WTC11 (cell line): ENCODE data around the gene HNF1A. TPM values are rescaled to one million over a fixed set of nuclear protein-coding genes. Genes with fewer than 3 reads are reported as not detected.

Experiments
- ATAC-seq: fragments of 200-7000 bp; cut with Tn5 transposase; 2 replicates; pipeline ENCODE4 v1.10.0; 2021; ENCODE audit warnings: mild to moderate bottlenecking, moderate library complexity
- CTCF ChIA-PET: fragments of 300-600 bp; sonication (Branson Sonifier 250); formaldehyde crosslinking; loops from one replicate; lab custom pipeline; 2021; ENCODE audit warnings: antibody characterized with exemption; lab: Charles Lee
- POLR2A ChIA-PET: fragments of 350-600 bp; sonication (Branson Sonifier 250); formaldehyde crosslinking; loops from one replicate; lab custom pipeline; 2021; ENCODE audit warnings: antibody characterized with exemption; lab: Charles Lee
- DNase-seq: peaks from one replicate; pipeline ENCODE4 v3.0.0; 2021; ENCODE audit warnings: low spot score
- H3K27ac Mint-ChIP-seq: 2 replicates; pipeline ENCODE4 v1.8.0; 2021; ENCODE audit warnings: mixed read lengths
- H3K27me3 Mint-ChIP-seq: 2 replicates; pipeline ENCODE4 v1.8.0; 2021; ENCODE audit warnings: low read depth, mild to moderate bottlenecking, moderate library complexity, mixed read lengths
- H3K36me3 Mint-ChIP-seq: 2 replicates; pipeline ENCODE4 v1.8.0; 2021; ENCODE audit warnings: mixed read lengths
- H3K4me1 Mint-ChIP-seq: 2 replicates; pipeline ENCODE4 v1.8.0; 2022; ENCODE audit warnings: mixed read lengths
- H3K4me3 Mint-ChIP-seq: 2 replicates; pipeline ENCODE4 v1.8.0; 2021; ENCODE audit warnings: mild to moderate bottlenecking, moderate library complexity, mixed read lengths
- H3K9me3 Mint-ChIP-seq: 2 replicates; pipeline ENCODE4 v1.8.0; 2021; ENCODE audit warnings: mixed read lengths
- ARID4B ChIP-seq: sonication (generic); formaldehyde crosslinking; IDR thresholded peaks from 2 replicates; pipeline ENCODE4 v1.8.0; 2023; ENCODE audit warnings: missing genetic modification reagents, mild to moderate bottlenecking, borderline replicate concordance
- CTCF ChIP-seq: fragments of 200-600 bp; IDR thresholded peaks from 2 replicates; pipeline ENCODE4 v1.8.0; 2022; ENCODE audit warnings: antibody characterized with exemption
- FOXK1 ChIP-seq: sonication (generic); formaldehyde crosslinking; IDR thresholded peaks from 2 replicates; pipeline ENCODE4 v1.8.0; 2022; ENCODE audit warnings: mild to moderate bottlenecking, moderate library complexity, missing genetic modification reagents
- GABPB1 ChIP-seq: sonication (generic); formaldehyde crosslinking; IDR thresholded peaks from 2 replicates; pipeline ENCODE4 v1.8.1; 2023; ENCODE audit warnings: mild to moderate bottlenecking, missing genetic modification reagents
- MXD4 ChIP-seq: fragments of 250-450 bp; sonication (Bioruptor Pico); IDR thresholded peaks from 2 replicates; pipeline ENCODE4 v1.8.0; 2021; ENCODE audit warnings: mild to moderate bottlenecking, moderate library complexity, borderline replicate concordance
- NFYB ChIP-seq: sonication (generic); formaldehyde crosslinking; conservative IDR thresholded peaks from 2 replicates; pipeline ENCODE4 v1.8.0; 2022; ENCODE audit warnings: low read depth, missing genetic modification reagents
- NR2C2 ChIP-seq: sonication (generic); formaldehyde crosslinking; IDR thresholded peaks from 2 replicates; pipeline ENCODE4 v1.8.0; 2022; ENCODE audit warnings: mild to moderate bottlenecking, missing genetic modification reagents
- NR3C1 ChIP-seq: sonication (generic); formaldehyde crosslinking; conservative IDR thresholded peaks from 2 replicates; pipeline ENCODE4 v1.8.1; 2023; ENCODE audit warnings: low read depth, mild to moderate bottlenecking, missing genetic modification reagents
- PREB ChIP-seq: sonication (generic); formaldehyde crosslinking; IDR thresholded peaks from 2 replicates; pipeline ENCODE4 v1.8.1; 2022; ENCODE audit warnings: mild to moderate bottlenecking, missing genetic modification reagents, moderate library complexity, borderline replicate concordance
- RORB ChIP-seq: fragments of 250-450 bp; sonication (Bioruptor Pico); IDR thresholded peaks from 2 replicates; pipeline ENCODE4 v1.9.0; 2021; ENCODE audit warnings: mild to moderate bottlenecking
- STAT6 ChIP-seq: sonication (generic); formaldehyde crosslinking; conservative IDR thresholded peaks from 2 replicates; pipeline ENCODE4 v1.8.1; 2023; ENCODE audit warnings: mild to moderate bottlenecking, low read depth, missing genetic modification reagents, moderate library complexity
- ZNF281 ChIP-seq: sonication (generic); formaldehyde crosslinking; IDR thresholded peaks from 2 replicates; pipeline ENCODE4 v1.8.0; 2023; ENCODE audit warnings: mild to moderate bottlenecking, missing genetic modification reagents
- ZNF396 ChIP-seq: fragments of 250-450 bp; sonication (Bioruptor Pico); IDR thresholded peaks from 2 replicates; pipeline ENCODE4 v1.8.0; 2021; ENCODE audit warnings: mild to moderate bottlenecking, moderate library complexity, borderline replicate concordance
- ZNF512 ChIP-seq: sonication (generic); formaldehyde crosslinking; IDR thresholded peaks from 2 replicates; pipeline ENCODE4 v1.8.1; 2022; ENCODE audit warnings: missing genetic modification reagents, borderline replicate concordance
- total RNA-seq: library from RNA; stranded (reverse); gene quantifications from 3 replicates; pipeline ENCODE4 v1.2.3, GENCODE V29; 2021

HNF1A gene
- total RNA-seq, 1 experiment from 2014 or later, result not detected

- TF ChIP-seq RORB (no peak), NR3C1 (no peak), PREB (no peak), ZNF281 (CRISPR knock-in tag) (no peak), NFYB (no peak), ZNF396 (CRISPR knock-in tag) (no peak), STAT6 (CRISPR knock-in tag) (no peak), GABPB1 (CRISPR knock-in tag) (no peak)
- H3K36me3 Mint-ChIP-seq, result no peaks in the 10 kb centered on the region
- peaks cover 3% of the 10 kb centered on the region for H3K4me1 Mint-ChIP-seq
- no peak overlapping the region for H3K4me3 Mint-ChIP-seq
- H3K27me3 Mint-ChIP-seq, result no peaks in the 10 kb centered on the region
- H3K9me3 Mint-ChIP-seq, result 0 out of 2 replicates have a peak, but pooled peaks cover 5% of the 10 kb centered on the region
- ChIA-PET CTCF (no interaction called here), POLR2A (no interaction called here)
- DNase-seq (no peak), ATAC-seq (no peak)
- H3K27ac Mint-ChIP-seq, result no peak overlapping the region
These were observed 21.6 kb upstream of the HNF1A start for GRCh38 chr12:120956579-120957300.

GRCh38 chr12:120959111-120959878 is 19.0 kb upstream of the HNF1A start:
- ChIA-PET POLR2A (interaction anchor here (0.6 kb wide), 1 partner anchor 105 kb away, joined by 3 read pairs; no protein-coding TSS in a partner anchor), CTCF (interaction anchor here (1.4 kb wide), 1 partner anchor 45 kb away, joined by 4 read pairs; no protein-coding TSS in a partner anchor)
- ATAC-seq (no peak), DNase-seq (no peak)
- no peaks in the 10 kb centered on the region for H3K36me3 Mint-ChIP-seq
- H3K27ac Mint-ChIP-seq, result no peak overlapping the region
- H3K27me3 Mint-ChIP-seq, result no peaks in the 10 kb centered on the region
- H3K4me1 Mint-ChIP-seq, result peaks cover 6% of the 10 kb centered on the region
- 0 out of 2 replicates have a peak, but pooled peaks cover 5% of the 10 kb centered on the region for H3K9me3 Mint-ChIP-seq
- H3K4me3 Mint-ChIP-seq, result no peak overlapping the region
- no peak for TF ChIP-seq STAT6 (CRISPR knock-in tag)
- TF ChIP-seq FOXK1 (CRISPR knock-in tag), result no peak
- no peak for TF ChIP-seq CTCF
- TF ChIP-seq NR2C2, result no peak
- TF ChIP-seq ARID4B (CRISPR knock-in tag), result no peak
- no peak for TF ChIP-seq ZNF512 (CRISPR knock-in tag)
- TF ChIP-seq MXD4 (CRISPR knock-in tag), result no peak
